T-helper 2 cell treated with Interferon-gamma antibody and Interleukin-4, amounts not matched to agents 100 ng/mL and 5 ng/mL, for 36 hours (primary cell): Measurements from ENCODE around the gene KIF22. TPM values are rescaled to one million over a fixed set of nuclear protein-coding genes. Genes with fewer than 3 reads are reported as not detected.
"Not testable (repeated sequence)": the region's sequence is repeated elsewhere in the genome, so short reads cannot be mapped to it uniquely, and the experiment has no call there.

Source experiments
- intact Hi-C: fragments of 100-400 bp; cut with micrococcal nuclease; formaldehyde crosslinking; loops from one replicate; pipeline ENCODE4 v1.15.1; 2023
- total RNA-seq: library from RNA; stranded (reverse); gene quantifications from 2 replicates; pipeline ENCODE4 v1.2.3, GENCODE V29; 2022

The KIF22 gene
- total RNA-seq, 1 donor from 2014 or later = 169 TPM

DNA sequence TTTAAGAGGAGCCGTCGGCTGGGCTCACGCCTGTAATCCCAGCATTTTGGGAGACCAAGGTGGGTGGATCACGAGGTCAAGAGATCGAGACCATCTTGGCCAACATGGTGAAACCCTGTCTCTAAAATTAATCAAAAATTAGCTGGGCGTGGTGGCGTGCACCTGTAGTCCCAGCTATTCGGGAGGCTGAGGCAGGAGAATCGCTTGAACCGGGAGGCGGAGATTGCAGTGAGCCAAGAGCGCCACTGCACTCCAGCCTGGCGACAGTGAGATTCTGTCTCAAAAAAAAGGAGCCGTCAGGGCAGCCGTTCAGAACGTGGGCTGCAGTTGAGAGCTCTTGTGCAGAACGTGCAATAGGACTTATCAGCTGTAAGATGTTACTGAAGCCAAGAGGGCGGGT is 2.6 kb downstream of the KIF22 start:
- intact Hi-C loops = not testable (repeated sequence)

DNA sequence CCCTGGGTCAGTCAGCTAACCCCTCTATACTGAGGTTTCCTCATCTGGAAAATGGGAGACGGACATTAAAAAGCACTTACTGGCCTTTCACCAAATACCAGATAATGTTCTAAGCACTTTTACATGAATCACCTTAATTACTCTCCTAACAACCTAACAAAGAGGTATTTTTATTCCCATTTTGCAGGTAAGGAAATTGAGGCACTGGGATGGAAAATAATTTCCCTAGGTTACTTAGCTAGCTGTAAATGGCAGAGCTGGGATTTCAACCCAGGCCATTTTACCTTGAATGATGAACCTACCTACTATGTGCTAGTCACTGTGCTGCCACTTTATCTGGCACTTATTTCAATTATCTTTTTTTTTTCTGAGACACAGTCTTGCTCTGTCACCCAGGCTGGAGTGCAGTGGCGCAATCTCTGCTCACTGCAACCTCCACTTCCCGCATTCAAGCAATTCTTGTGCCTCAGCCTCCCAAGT is 3.7 kb downstream of the KIF22 start:
- intact Hi-C loops = no loop called here

DNA sequence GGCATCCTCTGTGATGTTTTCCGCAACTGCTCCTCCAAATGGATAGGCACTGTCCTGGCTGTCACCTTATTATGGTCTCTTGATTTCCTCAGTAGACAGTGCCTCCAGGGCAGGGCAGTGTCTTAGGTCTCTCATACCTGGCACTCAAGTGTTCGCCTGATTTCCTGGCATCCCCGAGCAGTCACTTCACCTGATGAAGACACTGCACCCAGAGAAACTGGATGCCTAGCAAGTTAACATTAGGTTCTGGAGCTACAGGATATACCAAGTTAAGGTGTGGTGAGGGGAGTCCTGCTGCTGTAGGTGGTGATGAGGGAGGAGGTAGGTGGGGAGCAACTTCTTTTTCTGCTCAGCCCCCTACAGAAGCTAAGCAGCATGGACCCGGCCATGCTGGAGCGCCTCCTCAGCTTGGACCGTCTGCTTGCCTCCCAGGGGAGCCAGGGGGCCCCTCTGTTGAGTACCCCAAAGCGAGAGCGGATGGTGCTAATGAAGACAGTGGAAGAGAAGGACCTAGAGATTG is 11.9 kb downstream of the KIF22 start:
- intact Hi-C loops = no loop called here

DNA sequence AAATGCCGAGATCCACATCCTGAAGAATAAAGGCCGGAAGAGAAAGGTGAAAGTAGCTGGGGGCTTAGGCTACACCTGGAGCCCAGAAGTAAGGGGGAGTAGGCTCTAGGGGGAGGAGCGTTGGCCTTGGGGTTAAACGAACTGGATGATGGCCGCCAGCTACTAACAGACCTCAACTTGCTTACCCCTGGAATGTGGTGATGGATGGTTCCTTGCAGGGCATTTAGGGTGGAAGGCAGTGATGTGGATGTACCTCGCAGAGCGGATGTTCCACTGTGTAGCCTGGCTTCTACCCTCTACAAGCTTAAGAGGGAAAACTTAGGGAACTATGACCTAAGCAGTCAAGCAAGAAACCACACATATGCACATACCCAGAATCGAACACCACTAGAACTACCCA is 13.5 kb downstream of the KIF22 start:
- intact Hi-C loops = loop anchor here (2.0 kb wide), 2 partner anchors 17 to 855 kb away; partner anchors contain the start of genes FBRS and MVP

DNA sequence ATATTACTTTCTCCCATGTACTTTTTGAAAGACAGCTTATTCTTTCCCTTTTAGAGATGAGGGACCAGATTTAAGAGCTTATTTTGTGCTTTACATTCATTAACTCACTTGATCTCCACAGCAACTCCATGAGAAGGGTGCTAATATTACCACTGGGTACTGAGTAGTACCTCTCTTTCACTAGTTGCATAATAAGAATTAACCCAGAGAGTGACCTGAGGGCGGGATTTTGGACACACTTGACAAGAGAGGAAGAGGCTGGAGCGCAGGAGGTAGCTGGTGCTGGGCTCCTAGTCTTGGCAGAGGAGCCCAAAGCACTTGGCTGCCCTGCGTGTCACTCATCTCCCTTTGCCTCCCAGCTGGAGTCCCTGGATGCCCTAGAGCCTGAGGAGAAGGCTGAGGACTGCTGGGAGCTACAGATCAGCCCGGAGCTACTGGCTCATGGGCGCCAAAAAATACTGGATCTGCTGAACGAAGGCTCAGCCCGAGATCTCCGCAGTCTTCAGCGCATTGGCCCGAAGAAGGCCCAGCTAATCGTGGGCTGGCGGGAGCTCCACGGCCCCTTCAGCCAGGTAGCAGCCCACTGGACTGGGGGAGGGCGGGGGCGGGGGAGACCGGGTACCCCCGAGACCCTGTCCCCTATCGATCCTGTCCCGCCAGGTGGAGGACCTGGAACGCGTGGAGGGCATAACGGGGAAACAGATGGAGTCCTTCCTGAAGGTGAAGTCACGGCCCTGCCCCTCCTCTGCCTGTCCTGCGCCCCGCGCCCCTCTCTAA is 14.1 kb downstream of the KIF22 start:
- intact Hi-C loops = loop anchor here (1.0 to 5.0 kb wide), 8 partner anchors 12 to 1268 kb away; partner anchors contain the start of genes CDIPT, FBRS, KIF22 and MVP

DNA sequence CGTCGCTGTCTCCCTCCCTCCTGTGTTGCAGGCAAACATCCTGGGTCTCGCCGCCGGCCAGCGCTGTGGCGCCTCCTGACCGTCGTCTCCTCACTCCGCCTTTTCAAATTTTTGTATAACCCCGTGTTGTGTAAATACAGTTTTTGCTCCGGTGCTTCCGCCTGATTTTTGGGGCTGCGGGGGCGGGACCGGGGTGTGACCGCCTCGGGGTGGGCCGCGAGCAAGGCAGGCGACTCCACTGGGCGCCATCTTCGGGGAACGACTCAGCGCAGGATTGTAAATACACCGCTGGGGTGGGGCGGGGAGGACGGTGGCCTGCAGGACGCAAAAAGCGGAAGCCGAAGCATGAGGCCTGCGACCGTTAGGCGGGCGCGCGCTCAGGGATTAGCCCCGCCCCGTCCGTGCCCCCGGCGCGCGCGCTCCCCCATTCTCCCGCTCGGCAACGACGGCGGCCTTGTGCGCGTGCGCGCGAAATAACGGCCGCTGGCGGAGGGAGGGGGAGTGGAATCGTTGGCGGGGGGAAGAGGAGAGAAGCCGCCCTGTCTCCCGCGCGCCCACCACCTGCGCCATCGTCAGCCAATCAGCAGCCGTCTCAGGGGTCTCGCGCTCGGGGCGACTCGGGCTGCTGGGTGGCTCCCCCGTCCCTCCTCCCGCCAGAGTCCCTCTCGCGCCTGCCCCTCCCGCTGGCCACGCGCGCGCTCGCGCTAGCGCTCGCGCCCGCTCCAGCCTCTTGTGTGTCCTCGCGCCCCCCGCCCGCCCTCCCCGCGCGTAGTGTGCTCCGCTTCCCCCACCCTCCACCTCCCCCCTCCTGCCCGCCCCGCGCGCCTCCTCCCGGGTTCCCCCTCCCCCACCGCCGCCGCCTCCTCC is 14.9 kb downstream of the KIF22 start:
- intact Hi-C loops = loop anchor here (1.0 to 5.0 kb wide), 9 partner anchors 11 to 1267 kb away; partner anchors contain the start of genes CDIPT, FBRS, KIF22 and MVP

DNA sequence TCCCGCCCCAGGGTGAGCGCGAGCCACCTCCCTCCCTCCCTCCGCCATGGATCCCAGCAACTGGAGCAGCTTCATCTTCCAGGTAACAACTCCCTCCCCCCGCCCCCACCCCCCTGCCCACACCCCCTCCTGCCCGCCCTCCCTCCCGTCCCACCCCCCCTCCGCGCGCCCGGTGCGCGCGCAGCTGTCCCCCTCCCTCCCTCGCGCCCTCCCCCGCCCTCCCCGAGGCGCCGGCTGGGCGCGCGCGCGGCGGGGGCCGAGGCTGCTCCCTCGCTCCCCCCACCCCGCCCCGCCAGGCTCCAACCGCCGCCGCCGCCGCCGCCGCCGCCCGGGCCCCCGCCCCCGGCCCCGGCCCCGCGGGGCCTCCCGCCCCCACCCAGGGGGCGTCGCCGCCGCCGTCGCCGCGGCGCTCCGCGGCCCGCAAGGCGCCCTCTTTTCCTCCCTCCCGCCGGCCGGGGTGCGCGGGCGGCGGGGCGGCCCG is 15.6 kb downstream of the KIF22 start, which contains the start of gene MAZ:
Gene MAZ (plus strand): TSS at position 431 of the 481 bp plus-strand sequence. CDS start 173 bp downstream, outside the sequence.
- intact Hi-C loops = loop anchor here (1.0 to 5.0 kb wide), 4 partner anchors 60 to 1266 kb away; partner anchors contain the start of genes SRCAP, ZNF646 and ZNF668

DNA sequence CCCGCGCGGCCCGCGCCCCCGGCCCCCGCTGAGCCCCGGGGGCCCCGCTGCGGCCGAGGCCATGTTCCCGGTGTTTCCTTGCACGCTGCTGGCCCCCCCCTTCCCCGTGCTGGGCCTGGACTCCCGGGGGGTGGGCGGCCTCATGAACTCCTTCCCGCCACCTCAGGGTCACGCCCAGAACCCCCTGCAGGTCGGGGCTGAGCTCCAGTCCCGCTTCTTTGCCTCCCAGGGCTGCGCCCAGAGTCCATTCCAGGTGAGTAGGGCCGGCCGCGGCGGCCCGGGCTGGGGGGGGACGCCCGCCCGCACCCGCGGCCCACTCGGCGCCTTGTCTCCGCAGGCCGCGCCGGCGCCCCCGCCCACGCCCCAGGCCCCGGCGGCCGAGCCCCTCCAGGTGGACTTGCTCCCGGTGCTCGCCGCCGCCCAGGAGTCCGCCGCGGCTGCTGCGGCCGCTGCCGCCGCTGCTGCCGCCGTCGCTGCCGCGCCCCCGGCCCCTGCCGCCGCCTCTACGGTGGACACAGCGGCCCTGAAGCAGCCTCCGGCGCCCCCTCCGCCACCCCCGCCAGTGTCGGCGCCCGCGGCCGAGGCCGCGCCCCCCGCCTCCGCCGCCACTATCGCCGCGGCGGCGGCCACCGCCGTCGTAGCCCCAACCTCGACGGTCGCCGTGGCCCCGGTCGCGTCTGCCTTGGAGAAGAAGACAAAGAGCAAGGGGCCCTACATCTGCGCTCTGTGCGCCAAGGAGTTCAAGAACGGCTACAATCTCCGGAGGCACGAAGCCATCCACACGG is 16.3 kb downstream of the KIF22 start:
- intact Hi-C loops = loop anchor here (1.0 to 5.0 kb wide), 4 partner anchors 61 to 1265 kb away; partner anchors contain the start of genes SRCAP, ZNF646 and ZNF668

DNA sequence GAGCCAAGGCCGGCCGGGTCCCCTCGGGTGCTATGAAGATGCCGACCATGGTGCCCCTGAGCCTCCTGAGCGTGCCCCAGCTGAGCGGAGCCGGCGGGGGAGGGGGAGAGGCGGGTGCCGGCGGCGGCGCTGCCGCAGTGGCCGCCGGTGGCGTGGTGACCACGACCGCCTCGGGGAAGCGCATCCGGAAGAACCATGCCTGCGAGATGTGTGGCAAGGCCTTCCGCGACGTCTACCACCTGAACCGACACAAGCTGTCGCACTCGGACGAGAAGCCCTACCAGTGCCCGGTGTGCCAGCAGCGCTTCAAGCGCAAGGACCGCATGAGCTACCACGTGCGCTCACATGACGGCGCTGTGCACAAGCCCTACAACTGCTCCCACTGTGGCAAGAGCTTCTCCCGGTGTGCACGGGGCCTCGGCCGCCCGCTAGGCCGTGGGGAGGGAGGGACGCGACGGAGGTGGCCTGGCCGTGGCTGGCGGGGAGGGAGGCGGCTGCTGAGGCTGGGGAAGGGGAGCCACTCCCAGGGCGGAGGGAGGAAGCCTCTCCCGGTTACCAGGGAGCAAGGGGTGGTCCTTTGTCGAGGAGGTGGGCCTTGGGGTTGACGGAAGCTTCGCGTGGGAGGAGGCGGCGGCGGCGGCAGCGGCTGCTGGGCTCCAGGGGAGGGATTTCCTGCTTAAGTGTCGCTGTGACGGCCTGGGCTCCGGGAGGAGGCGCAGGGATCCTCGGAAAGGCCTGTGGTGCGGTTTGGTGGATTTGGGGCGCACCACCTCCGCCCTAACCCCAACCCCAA is 17.1 kb downstream of the KIF22 start:
- intact Hi-C loops = loop anchor here (5.0 kb wide), 3 partner anchors 105 to 1265 kb away; partner anchors contain the start of genes SRCAP, ZNF646 and ZNF668

DNA sequence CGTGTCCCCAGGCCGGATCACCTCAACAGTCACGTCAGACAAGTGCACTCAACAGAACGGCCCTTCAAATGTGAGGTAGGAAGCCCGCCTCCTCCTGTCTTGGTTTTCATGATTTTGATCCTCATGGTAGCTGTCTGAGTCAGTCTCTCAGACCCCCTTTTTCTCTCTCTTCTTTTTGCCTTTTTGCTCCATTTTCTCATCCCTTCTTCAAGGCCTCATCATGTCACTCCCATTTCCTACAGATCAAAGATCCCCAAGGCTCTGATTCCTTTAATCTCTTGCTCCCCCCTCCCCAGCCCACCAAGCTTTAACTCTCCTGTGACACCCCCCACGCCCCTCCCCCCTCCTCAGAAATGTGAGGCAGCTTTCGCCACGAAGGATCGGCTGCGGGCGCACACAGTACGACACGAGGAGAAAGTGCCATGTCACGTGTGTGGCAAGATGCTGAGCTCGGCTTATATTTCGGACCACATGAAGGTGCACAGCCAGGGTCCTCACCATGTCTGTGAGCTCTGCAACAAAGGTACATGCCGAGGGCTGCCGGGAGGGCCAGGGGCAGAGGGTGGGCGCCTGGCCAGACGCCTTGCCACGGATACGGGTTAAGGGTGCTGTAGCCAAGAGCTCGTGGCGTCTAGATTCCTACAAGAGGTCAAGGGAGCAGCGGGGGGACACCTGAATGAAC is 17.8 kb downstream of the KIF22 start:
- intact Hi-C loops = loop anchor here (5.0 kb wide), 3 partner anchors 106 to 1264 kb away; partner anchors contain the start of genes SRCAP, ZNF646 and ZNF668

DNA sequence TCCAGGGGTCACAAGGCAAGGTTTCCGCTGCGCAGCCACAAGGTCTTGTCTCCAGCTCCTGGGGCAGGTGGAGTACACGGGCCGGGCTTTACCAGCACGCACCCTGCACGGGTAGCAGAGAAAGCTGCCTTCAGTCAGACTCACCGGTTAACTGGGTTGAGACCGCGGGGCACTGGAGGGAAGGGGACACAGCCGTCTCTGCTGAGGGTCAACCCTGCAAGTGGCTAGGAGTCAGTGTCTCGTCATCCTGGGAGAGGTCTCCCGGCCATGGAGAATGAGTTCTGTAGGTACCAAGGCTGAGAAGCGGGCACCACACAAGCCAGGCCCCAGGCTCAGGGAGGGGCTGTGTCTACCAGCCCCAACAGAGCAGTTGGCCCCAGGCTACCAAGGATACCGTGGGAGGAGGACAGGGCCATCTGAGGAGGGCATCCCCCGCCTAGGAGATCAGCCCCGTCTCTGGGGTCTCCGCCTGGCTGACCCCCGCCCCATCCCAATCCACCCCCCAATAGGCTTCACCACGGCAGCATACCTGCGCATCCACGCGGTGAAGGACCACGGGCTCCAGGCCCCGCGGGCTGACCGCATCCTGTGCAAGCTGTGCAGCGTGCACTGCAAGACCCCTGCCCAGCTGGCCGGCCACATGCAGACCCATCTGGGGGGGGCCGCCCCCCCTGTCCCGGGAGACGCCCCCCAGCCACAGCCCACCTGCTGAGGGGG is 18.6 kb downstream of the KIF22 start:
- intact Hi-C loops = loop anchor here (5.0 kb wide), 3 partner anchors 107 to 1263 kb away; partner anchors contain the start of genes SRCAP, ZNF646 and ZNF668

DNA sequence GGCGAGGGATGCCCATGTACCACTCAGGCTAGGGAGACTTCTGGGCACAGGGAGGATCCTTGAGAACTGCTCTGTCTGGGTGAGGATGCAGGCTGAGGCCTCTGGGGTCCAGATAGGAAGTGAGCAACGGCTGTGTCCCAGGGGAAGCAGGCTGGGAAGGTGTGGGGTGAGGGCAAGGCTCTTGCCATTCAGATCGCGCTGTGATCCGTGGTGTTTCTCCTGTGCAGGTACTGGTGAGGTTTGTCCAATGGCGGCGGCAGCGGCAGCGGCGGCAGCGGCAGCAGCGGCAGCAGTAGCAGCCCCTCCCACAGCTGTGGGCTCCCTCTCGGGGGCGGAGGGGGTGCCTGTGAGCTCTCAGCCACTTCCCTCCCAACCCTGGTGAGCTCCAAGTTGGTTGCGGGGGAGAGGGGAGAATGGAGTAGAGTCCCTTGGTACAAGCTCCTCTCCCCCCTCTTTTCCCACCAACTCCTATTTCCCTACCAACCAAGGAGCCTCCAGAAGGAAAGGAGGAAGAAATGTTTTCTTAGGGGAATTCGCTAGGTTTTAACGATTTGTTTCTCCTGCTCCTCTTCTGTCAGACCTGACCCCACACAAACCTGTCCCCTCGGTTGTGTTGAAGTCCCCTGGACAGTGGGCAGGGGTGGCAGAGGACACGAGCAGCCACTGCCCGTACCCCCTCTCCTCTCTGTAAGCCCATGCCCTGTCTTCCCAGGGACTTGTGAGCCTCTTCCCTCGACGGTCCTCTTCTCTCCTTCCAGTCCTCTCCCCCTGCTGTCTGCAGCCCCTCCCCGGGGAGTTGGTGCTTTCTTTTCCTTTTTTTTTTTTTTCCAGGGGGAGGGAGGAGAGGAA is 19.5 kb downstream of the KIF22 start:
- intact Hi-C loops = loop anchor here (5.0 kb wide), 3 partner anchors 108 to 1262 kb away; partner anchors contain the start of genes SRCAP, ZNF646 and ZNF668

DNA sequence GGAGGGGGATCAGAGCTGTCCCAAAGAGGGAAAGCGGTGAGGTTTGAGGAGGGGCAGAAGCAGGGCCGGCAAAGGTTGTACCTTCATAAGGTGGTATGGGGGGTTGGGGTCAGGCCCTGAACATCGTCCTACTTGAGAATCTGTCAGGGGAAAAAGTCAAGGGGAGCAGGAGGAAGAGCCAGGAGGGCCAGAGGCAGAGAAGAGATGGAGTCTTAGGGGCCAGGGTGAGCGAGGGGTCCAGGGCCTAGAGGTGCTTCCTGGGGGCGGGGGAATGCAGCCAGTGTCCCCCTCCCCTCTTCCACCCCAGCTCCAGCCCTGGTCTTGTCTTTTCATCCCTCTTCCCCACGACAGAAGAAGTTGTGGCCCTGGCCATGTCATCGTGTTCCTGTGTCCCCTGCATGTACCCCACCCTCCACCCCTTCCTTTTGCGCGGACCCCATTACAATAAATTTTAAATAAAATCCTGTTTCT is 20.2 kb downstream of the KIF22 start:
- intact Hi-C loops = no loop called here

DNA sequence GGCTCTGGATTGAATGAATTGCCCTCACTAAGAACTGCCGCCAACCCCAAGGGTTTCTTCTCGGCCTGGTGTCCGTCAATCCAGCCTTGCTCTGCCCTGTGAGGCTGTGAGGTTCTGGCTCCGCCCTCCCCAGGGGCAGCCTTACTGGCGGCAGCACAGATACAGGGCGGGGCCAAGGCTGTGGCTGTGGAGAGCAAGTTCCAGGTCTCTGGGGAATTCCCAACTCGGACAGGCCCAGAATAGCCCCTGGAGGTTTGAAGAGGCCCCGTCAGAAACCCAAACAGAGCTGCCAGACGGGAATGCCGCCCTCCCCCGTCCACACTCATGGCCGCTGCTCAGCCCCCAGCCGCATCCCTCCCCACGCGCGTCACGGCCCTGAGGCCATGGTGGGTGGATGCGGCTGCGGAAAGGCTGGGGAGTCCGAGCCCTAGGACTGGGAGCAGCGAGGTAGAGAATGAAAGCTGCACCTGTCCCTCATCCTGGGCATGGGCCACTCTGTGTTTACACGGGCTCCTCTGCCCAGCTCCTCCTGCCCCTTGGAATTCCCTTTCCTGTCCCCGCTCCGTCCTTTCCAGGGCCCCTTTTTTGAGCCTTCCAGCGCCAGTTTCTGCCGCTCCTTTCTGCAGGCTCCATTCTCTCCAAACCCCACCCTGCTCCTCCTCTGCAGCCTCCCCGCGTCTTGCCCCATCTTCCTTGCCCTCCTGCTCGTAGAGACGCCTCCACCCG is 20.8 kb downstream of the KIF22 start:
- intact Hi-C loops = no loop called here

DNA sequence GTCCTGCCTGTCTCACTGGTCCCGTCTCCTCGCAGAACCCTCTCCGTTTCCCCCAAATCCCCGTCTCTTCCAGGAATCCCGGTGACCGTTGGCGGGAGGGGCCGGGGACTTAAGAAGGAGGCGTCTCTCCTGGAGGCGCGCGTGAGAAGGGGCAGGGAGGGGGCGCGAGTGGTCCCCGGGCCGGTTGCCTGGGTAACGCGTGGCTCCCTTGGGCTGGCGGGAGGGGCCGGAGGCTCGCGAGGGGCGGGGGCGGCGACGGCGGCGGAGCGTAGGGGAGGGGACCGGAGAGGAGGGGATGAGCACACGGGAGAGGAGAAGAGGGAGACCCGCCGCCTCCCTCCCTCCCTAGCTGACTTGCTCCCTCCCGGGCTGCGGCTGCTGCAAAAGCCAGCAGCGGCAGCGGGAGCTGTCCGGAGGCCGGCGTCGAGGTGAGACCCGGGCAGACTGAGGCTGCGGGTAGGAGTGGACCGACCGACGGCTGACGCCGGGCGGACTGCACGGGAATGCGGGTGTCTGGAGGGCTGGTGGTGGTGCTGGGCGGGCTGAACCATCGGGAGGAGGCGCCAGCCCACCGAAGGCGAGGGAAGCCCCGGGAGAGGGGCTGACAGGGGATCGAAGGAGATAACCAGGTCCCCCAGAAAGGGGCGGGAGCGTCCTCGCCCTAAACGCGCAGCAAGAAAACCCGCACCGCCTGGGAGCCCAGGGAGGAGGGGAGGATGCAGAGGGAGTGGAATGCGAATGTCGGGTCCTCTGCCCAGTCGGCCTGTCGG is 21.5 kb downstream of the KIF22 start, which contains the start of gene PRRT2:
Gene PRRT2 (plus strand): TSS at position 298 of the 770 bp plus-strand sequence. CDS start 862 bp downstream, outside the sequence.
- intact Hi-C loops = no loop called here
